Measurements from ENCODE around the gene ABLIM3. TPM values are rescaled to one million over a fixed set of nuclear protein-coding genes. Genes with fewer than 3 reads are reported as not detected.

ABLIM3 gene
- total and polyA plus RNA-seq, 2 of the 8 experiments (the other 6 are each of a cell fraction or from before 2014, with no cell fraction given), result 0.36 to 0.56 TPM

DNA sequence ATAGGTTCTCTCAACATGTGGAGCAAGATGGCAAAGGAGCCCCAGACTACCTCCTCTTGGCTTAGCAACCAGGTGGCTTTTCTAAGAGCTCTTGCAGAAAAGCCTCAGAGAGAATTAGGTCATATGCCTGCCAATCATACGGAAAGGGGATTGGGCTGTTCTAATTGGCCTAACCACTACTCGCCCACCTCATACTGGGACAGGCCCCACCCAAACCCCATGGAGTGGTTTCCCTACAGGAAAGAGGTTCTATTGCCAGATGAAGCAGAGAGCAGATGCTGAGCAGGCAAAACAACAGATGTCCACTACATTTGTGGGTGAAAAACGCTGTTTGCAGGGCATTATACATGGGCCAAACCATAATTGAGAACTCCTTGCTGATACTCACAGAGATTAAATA, 29.0 kb downstream of the ABLIM3 start (continued):
- TF ChIP-seq KDM5A (IDR thresholded peaks at IDR 0.05; ENCODE audit: low read length) (no peak), BRCA1 (IDR thresholded peaks at IDR 0.05; ENCODE audit: low read depth, low read length) (no peak), TBP (IDR thresholded peaks at IDR 0.05; ENCODE audit: low read depth, low read length) (no peak)
